ENCODE data around the gene MSRB2.

- no peak for TF ChIP-seq CTCF (IDR thresholded peaks at IDR 0.05)
- TF ChIP-seq POLR2AphosphoS5 (IDR thresholded peaks at IDR 0.05) = no peak
These were observed 21.3 kb downstream of the MSRB2 start for GRCh38 chr10:23116486-23117205.
